ENCODE results near the gene SULT4A1.
"Not testable (repeated sequence)": the region's sequence is repeated elsewhere in the genome, so short reads cannot be mapped to it uniquely, and the experiment has no call there.

The SULT4A1 gene

GRCh38 chr22:43878079-43878795 is 15.9 kb upstream of the SULT4A1 start:
- Histone ChIP-seq H3K4me1 (no peaks in the 10 kb centered on the region), H3K27ac (no peak overlapping the region), H3K27me3 (ENCODE audit: control insufficient read depth, insufficient read depth, low read length) (no peaks in the 10 kb centered on the region), H3K79me2 (no peaks in the 10 kb centered on the region), H3K9ac (no peak overlapping the region), H3K36me3 (ENCODE audit: control insufficient read depth, insufficient read depth, low read length) (no peaks in the 10 kb centered on the region), H3K4me3 (ENCODE audit: low read depth, low read length) (no peak overlapping the region), H2AFZ (no peak overlapping the region), H3K9me3 (ENCODE audit: control insufficient read depth, low read length) (no peaks in the 10 kb centered on the region), H3K4me2 (ENCODE audit: low read length) (no peak overlapping the region)
- TF ChIP-seq CTCF (IDR thresholded peaks at IDR 0.05) = no peak

- no peaks in the 10 kb centered on the region for H3K27me3 ChIP-seq (ENCODE audit: control insufficient read depth, insufficient read depth, low read length)
- H3K36me3 ChIP-seq (ENCODE audit: control insufficient read depth, insufficient read depth, low read length) = no peaks in the 10 kb centered on the region
- no peak overlapping the region for H3K9ac ChIP-seq
- TF ChIP-seq CTCF (IDR thresholded peaks at IDR 0.05) = no peak
- no peaks in the 10 kb centered on the region for H3K9me3 ChIP-seq (ENCODE audit: control insufficient read depth, low read length)
- no peaks in the 10 kb centered on the region for H3K4me1 ChIP-seq
- H3K4me2 ChIP-seq (ENCODE audit: low read length) = no peak overlapping the region
- no peak overlapping the region for H2AFZ ChIP-seq
- no peak overlapping the region for H3K27ac ChIP-seq
- no peak overlapping the region for H3K4me3 ChIP-seq (ENCODE audit: low read depth, low read length)
- H3K79me2 ChIP-seq = no peaks in the 10 kb centered on the region
Observed at GRCh38 chr22:43876866-43877509, 14.7 kb upstream of the SULT4A1 start.

- Histone ChIP-seq H2AFZ (no peak overlapping the region), H3K36me3 (ENCODE audit: control insufficient read depth, insufficient read depth, low read length) (no peaks in the 10 kb centered on the region), H3K4me1 (no peaks in the 10 kb centered on the region), H3K27ac (no peak overlapping the region), H3K4me3 (ENCODE audit: low read depth, low read length) (no peak overlapping the region), H3K4me2 (ENCODE audit: low read length) (no peak overlapping the region), H3K9ac (no peak overlapping the region), H3K27me3 (ENCODE audit: control insufficient read depth, insufficient read depth, low read length) (no peaks in the 10 kb centered on the region), H3K79me2 (no peaks in the 10 kb centered on the region), H3K9me3 (ENCODE audit: control insufficient read depth, low read length) (no peaks in the 10 kb centered on the region)
- TF ChIP-seq CTCF (IDR thresholded peaks at IDR 0.05) = no peak
Observed at GRCh38 chr22:43869799-43870198, 7.5 kb upstream of the SULT4A1 start.

- not testable (repeated sequence) for H3K27me3 ChIP-seq (ENCODE audit: control insufficient read depth, insufficient read depth, low read length); H3K27ac ChIP-seq; H3K4me2 ChIP-seq (ENCODE audit: low read length); H3K9me3 ChIP-seq (ENCODE audit: control insufficient read depth, low read length); H3K4me1 ChIP-seq; H3K4me3 ChIP-seq (ENCODE audit: low read depth, low read length); H3K9ac ChIP-seq; H3K79me2 ChIP-seq; H2AFZ ChIP-seq; H3K36me3 ChIP-seq (ENCODE audit: control insufficient read depth, insufficient read depth, low read length)
Observed at GRCh38 chr22:43869001-43869400, 6.7 kb upstream of the SULT4A1 start.

GRCh38 chr22:43867839-43868635 is 5.7 kb upstream of the SULT4A1 start:
- Histone ChIP-seq H3K27me3 (ENCODE audit: control insufficient read depth, insufficient read depth, low read length) (no peaks in the 10 kb centered on the region), H3K9ac (no peak overlapping the region), H3K79me2 (no peaks in the 10 kb centered on the region), H3K27ac (no peak overlapping the region), H3K4me3 (ENCODE audit: low read depth, low read length) (no peak overlapping the region), H3K4me2 (ENCODE audit: low read length) (no peak overlapping the region), H3K4me1 (no peaks in the 10 kb centered on the region), H3K9me3 (ENCODE audit: control insufficient read depth, low read length) (no peaks in the 10 kb centered on the region), H3K36me3 (ENCODE audit: control insufficient read depth, insufficient read depth, low read length) (no peaks in the 10 kb centered on the region), H2AFZ (no peak overlapping the region)
- TF ChIP-seq CTCF (IDR thresholded peaks at IDR 0.05) = no peak
